Fibroblast of skin of back (primary cell): ENCODE data around the gene ADCY5.

Experiments
- DNase-seq: peaks from one replicate; pipeline ENCODE4 v3.0.0-alpha.2; 2013

The ADCY5 gene

GRCh38 chr3:123322866-123323265 lies 126.0 kb downstream of the ADCY5 start:
- no peak for DNase-seq

- DNase-seq = no peak
These were observed 127.1 kb downstream of the ADCY5 start for GRCh38 chr3:123321806-123322205.

DNA sequence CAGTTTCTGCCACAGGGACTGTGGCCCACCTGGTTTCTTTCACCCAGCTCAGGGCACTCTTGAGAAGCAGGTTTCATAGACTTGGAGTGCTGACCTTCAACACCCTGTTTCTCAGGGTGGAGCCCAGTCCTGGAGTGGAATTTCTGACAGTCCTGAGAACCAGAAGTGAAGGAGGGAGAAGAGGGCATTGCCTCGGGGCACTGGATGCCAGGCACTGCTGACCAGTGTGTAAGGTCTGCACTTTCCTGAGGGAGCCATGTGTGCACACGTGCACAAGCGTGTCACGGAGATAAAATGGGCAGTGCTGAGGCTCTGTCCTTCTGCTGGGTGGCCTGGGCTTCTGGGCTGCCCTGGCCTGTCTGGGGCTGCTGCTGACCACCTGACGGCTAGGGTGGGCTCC lies 128.7 kb downstream of the ADCY5 start:
- no peak for DNase-seq

GRCh38 chr3:123319760-123320159 lies 129.1 kb downstream of the ADCY5 start:
- DNase-seq = no peak

DNA sequence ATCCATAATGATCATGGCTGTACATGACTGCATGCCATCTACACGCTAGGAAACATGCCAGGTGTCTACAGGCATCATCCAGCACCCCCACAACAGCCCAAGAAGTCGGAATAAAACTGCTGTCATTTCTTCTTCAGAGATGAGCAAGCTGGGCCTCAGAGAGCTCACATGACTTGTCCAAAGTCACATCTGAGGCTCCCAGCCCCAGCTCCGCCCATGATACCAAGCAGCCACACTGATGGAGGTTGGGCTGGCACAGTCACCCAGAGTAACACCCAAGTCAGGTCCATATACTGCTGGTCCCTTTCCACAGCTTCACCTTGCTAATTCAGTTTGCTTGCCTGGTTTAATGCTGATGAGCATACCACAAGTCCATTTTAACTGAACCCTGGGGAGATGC lies 130.5 kb downstream of the ADCY5 start:
- no peak for DNase-seq

- DNase-seq = no peak
These were observed 131.2 kb downstream of the ADCY5 start for GRCh38 chr3:123317716-123318115.

GRCh38 chr3:123315271-123315595 lies 133.7 kb downstream of the ADCY5 start:
- DNase-seq = no peak

GRCh38 chr3:123314359-123315270 lies 134.3 kb downstream of the ADCY5 start:
- DNase-seq = no peak

DNA sequence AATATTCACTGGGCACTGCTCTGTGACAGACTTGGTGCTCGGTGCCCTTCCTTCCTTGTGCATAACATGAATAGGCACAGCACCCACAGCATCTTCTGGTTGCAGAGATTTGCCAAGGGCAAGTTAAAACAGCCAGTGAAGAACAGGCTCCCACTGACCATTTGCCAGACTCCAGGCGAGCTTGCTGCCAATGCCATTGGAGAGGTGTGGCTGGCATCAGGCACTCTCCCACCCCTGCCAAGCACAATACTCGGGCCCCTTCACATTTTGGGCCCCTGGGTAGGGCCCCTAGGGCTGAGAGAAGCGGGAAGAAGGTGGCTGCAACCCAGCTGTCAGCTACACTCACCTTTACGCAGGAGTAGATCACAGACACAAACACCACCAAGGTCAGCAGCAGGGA lies 135.0 kb downstream of the ADCY5 start:
- no peak for DNase-seq

DNA sequence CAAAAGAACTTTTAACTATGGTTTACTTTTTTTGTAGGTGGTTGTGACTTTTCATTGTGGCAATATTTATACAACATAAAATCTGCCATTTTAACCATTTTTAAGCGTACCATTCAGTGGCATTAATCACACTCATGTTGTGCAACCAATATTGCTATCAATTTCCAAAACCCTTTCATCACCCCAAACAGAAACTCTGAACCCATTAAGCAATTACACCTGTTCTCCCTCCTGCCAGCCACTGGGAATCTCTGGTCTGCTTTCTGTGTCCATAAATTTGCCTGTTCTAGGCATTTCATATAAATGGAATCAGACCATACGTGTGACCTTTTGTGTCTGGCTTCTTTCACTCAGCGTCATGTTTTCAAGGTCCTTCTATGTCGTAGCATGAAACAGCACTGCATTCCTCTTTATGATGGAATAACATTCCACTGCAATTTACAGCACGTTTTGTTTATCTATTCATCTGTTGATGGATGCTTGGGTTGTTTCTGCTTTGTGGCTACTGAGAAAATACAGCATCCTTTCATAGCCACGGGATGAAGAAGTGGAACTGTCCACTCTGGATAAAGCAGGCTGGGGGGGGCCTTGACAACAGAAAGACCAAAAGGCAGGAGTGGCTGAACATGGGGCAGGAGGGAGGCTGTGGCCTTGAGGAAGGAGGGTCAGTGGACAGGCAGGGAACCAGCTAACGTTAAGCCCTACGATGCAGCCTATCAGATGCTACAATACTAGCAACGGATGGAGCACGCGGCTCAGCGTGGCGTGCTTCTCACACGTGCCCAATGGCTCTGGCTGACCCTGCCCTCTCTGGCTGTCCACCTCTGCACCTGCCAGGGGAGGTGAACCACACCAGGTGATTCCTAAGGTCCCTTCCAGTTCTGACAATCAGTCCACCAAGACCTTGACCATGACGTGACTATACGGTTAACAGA lies 136.3 kb downstream of the ADCY5 start:
- no peak for DNase-seq

GRCh38 chr3:123311201-123311600 lies 137.7 kb downstream of the ADCY5 start:
- DNase-seq = no peak

- peak; percentile 11 for DNase-seq
These were observed 138.1 kb downstream of the ADCY5 start for GRCh38 chr3:123310741-123311140.

DNA sequence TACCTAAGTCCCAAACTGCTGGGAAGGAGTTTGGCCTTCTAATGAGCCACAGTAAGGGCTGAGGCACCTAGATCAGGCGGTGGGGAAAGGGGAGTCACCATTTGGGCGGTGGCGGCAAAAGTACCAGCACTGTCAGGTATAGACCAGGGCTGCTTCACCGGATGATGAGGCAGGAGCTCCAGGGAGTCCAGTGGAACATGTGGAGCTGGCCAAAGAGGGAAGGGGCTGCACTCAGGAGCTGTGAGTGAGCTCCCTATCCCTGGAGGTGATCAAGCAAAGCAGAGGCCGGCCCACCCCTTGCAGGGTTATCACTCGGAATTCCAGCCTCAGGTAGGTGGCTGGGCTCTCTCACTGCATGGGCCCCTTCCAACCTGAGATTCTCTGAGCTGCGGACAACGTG lies 138.7 kb downstream of the ADCY5 start:
- no peak for DNase-seq

DNA sequence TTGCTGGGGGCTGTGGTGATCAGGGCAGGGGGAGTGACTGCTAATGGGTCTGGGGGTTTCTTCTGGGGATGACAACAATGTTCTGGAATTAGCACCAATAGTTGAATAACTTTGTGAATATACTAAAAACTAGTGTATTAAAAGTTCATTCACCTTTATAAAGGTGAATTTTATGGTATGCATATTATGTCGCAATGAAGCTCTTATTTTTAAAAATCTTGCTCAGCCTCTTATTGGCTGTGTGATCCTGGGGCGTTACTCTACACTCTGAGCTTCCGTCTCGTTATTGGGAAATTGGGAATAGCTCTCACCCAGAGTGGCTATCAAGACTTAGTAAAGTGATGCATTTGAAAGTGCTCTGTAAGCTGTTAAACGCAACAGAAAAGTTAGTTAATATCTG lies 141.8 kb downstream of the ADCY5 start:
- no peak for DNase-seq

GRCh38 chr3:123305192-123305591 lies 143.7 kb downstream of the ADCY5 start:
- DNase-seq = no peak

- DNase-seq = no peak
These were observed 144.8 kb downstream of the ADCY5 start for GRCh38 chr3:123303976-123304560.

- DNase-seq = no peak
These were observed 145.9 kb downstream of the ADCY5 start for GRCh38 chr3:123302961-123303360.

GRCh38 chr3:123301331-123302184 lies 147.3 kb downstream of the ADCY5 start:
- no peak for DNase-seq

DNA sequence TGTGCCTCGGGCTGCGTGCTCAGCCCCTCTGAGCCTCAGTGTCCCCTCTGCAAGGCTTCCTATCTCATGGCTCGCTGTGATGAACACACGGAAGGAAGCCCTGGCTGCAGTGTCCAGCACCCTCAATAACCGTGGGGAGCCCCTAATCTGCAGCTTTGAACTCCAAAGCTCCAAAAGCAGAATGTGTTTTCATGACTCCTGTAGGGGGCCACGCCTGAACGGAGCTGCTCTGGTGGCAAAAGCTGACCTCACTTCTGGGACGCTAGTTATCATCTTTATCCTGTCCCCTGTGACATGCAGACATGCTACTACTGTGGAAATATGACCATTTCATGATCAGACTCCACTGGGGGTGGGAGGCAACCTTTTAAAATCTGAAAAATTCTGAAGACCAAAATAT lies 148.3 kb downstream of the ADCY5 start:
- DNase-seq = no peak

GRCh38 chr3:123300056-123300455 lies 148.8 kb downstream of the ADCY5 start:
- DNase-seq = no peak

DNA sequence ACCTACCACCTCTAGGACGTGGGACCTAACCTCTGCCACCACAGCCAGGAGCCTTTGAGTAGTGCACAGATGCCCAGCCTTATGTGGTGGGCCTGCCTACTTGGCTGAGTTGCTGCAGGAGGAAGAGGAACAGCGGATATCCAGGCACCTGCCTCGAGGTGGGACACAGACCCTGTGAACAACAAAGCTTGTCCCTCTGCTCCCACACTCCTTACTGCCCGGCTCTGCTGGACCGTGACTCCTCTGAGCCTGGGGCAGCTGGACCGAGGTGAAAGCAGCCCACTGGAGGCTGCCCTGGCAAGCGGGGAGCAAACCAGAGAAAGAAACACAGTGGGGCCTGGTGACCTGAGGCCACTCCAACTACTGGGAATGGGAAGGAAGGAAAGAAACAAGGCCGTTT lies 149.3 kb downstream of the ADCY5 start:
- DNase-seq = no peak

DNA sequence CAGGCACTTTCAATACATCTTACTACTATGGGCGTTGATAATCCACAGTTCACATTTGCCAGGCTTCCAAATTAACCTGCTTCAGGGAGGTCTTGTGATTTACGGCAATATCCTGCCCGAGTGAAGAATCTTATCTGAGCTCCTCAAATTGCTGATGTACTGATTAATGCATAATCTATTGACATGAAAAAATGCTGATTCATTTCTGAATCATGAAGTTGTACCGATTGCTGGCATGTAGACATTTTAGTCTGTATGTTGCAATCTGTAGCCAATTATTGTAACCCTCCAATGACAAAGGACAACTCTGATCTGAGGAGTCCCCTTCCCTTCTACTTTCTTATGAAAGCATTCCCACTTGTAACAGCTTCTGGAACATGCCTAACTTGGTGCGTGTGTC lies 150.0 kb downstream of the ADCY5 start:
- DNase-seq = peak; percentile 7

DNA sequence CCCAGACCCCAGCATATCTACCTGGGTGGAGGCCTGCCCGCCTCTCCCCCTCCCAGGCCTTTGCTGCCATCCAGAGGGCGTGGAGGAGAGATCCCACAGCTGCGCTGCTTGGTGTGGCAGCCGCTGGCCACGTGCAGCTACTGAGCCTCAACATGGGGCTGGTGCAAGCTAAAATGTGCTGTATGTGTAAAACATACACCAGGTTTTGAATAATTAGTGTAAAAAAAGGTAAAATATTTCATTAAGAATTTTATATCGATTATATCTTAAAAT lies 151.3 kb downstream of the ADCY5 start:
- no peak for DNase-seq
